Gastrocnemius medialis (tissue), 4 donors: ENCODE measurements around the gene ACACA. TPM values are rescaled to one million over a fixed set of nuclear protein-coding genes. Genes with fewer than 3 reads are reported as not detected.
A peak's percentile ranks its signal among the peaks of the same experiment; 100 is the strongest.

Experiments used
- ATAC-seq, 2 donors: fragments of 150-250 bp; one replicate each; pipeline ENCODE4 v1.9.1; 2016
- DNase-seq, 2 donors: peaks; one replicate each; pipeline ENCODE4 v3.0.0-alpha.2; 2019
- H3K27ac ChIP-seq, 4 donors: fragments of 200-600 bp; sonication (generic); 1 replicate in 1 of 4; 2 replicates in 3 of 4; pipeline ENCODE4 v1.5.1; 2016 to 2018; ENCODE audit warnings: mild to moderate bottlenecking in 2 of 4, moderate library complexity in 1 of 4
- H3K27me3 ChIP-seq, 3 donors: fragments of 200-600 bp; sonication (generic) in 2 of 3; 1 replicate in 1 of 3; 2 replicates in 2 of 3; pipeline versions ENCODE4 v1.5.1 to v1.6.0; 2016 to 2019; ENCODE audit warnings: mild to moderate bottlenecking in 1 of 3, moderate library complexity in 1 of 3
- H3K36me3 ChIP-seq, 2 donors: fragments of 200-600 bp; sonication (generic) in 1 of 2; one replicate each; pipeline ENCODE4 v1.5.1; 2017 to 2018
- H3K4me1 ChIP-seq, 2 donors: fragments of 200-600 bp; sonication (generic) in 1 of 2; one replicate each; pipeline ENCODE4 v1.5.1; 2016 to 2017; ENCODE audit warnings: mild to moderate bottlenecking in 2 of 2
- H3K4me3 ChIP-seq, 4 donors: fragments of 200-600 bp; sonication (generic) in 3 of 4; 1 replicate in 1 of 4; 2 replicates in 3 of 4; pipeline ENCODE4 v1.5.1; 2016 to 2019; ENCODE audit warnings: mild to moderate bottlenecking in 2 of 4
- H3K9me3 ChIP-seq, 3 donors: fragments of 200-600 bp; sonication (generic) in 2 of 3; 1 replicate in 1 of 3; 2 replicates in 2 of 3; pipeline ENCODE4 v1.5.1; 2016 to 2019
- CTCF ChIP-seq, 5 experiments: fragments of 450-650 bp in 3 of 5; fragments of 200-600 bp in 2 of 5; sonication (generic) in 2 of 5; IDR thresholded peaks in 4 of 5; conservative IDR thresholded peaks in 1 of 5; 1 replicate in 4 of 5; 2 replicates in 1 of 5; pipeline ENCODE4 v1.5.1; 2016 to 2019; ENCODE audit warnings: antibody characterized with exemption in 5 of 5, mild to moderate bottlenecking in 3 of 5, moderate library complexity in 3 of 5
- POLR2A ChIP-seq, 2 donors: fragments of 450-650 bp; IDR thresholded peaks; one replicate each; pipeline ENCODE4 v1.6.1; 2017; ENCODE audit warnings: antibody characterized with exemption in 2 of 2, mild to moderate bottlenecking in 2 of 2, moderate library complexity in 2 of 2
- in situ Hi-C, 4 donors: fragments of 200-750 bp; cut with MboI; loops; one replicate each; pipeline versions ENCODE4 v1.15.0 to v1.8.0; 2017; ENCODE audit warnings: low sequenced_read_pairs in 4 of 4
- intact Hi-C: fragments of 100-400 bp; cut with DNase I; formaldehyde crosslinking; loops from one replicate; pipeline ENCODE4 v1.15.1; 2023; ENCODE audit warnings: low total_unique reads
- total RNA-seq, 4 donors: library from RNA; depleted of rRNA; stranded (reverse); fragments of >200 nt; gene quantifications; one replicate each; pipeline versions ENCODE4 v1.1.0 to v1.2.3, GENCODE V29; 2016

Gene ACACA
- total RNA-seq, 4 donors from 2014 or later: 13.4 to 28.9 (median 18.9) TPM

GRCh38 chr17:37299257-37299980, 107.2 kb downstream of the ACACA start:
- ATAC-seq (peak; percentile 24 to 33), DNase-seq (no peak)
- peaks cover 28 to 39% of the 10 kb centered on the region in 2 donors for H3K4me1 ChIP-seq
- no peaks in the 10 kb centered on the region for H3K36me3 ChIP-seq
- H3K4me3 ChIP-seq: peak overlapping the region; percentile 40 to 51 (median 44)
- peak overlapping the region; percentile 79 to 89 (median 88) for H3K27ac ChIP-seq
- H3K9me3 ChIP-seq: no peaks in the 10 kb centered on the region
- in situ Hi-C loops: no loop called here
- intact Hi-C loops: loop anchor here (5.0 kb wide), 1 partner anchor 73 kb away; no protein-coding TSS in a partner anchor
- TF ChIP-seq POLR2A (IDR thresholded peaks at IDR 0.05): no peak
- TF ChIP-seq CTCF (IDR thresholded peaks at IDR 0.05 in 4 of 5, conservative IDR thresholded peaks at IDR 0.05 in 1 of 5): no peak
- H3K27me3 ChIP-seq: no peaks in the 10 kb centered on the region

DNA sequence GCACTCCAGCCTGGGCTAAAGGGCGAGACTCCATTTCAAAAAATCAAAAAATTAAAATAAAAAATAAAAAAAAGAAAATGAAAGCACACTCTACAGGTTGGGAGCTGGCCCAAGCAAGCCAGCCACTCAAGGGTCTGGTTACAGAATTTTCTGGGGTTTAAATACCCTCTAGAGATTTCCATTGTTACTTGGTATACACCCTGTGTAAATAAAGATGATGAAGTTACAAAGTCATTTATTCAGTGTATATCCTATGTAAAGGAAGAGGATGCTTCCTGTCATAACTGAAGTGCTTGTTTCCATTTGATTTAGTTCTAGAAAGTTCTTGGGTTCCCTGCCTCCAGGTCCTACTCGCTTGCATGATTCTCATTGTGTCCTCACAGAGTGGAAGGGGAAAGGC, 110.7 kb downstream of the ACACA start:
- in situ Hi-C loops: no loop called here
- ATAC-seq (no peak), DNase-seq (no peak)
- H3K36me3 ChIP-seq: no peaks in the 10 kb centered on the region
- no peaks in the 10 kb centered on the region for H3K27me3 ChIP-seq
- peaks cover 21 to 42% of the 10 kb centered on the region in 2 donors for H3K4me1 ChIP-seq
- H3K9me3 ChIP-seq: no peaks in the 10 kb centered on the region
- TF ChIP-seq POLR2A (IDR thresholded peaks at IDR 0.05): no peak
- no peak for TF ChIP-seq CTCF (IDR thresholded peaks at IDR 0.05 in 4 of 5, conservative IDR thresholded peaks at IDR 0.05 in 1 of 5)
- H3K4me3 ChIP-seq: no peak overlapping the region
- no peak overlapping the region for H3K27ac ChIP-seq
- intact Hi-C loops: loop anchor here (5.0 kb wide), 1 partner anchor 76 kb away; no protein-coding TSS in a partner anchor

GRCh38 chr17:37294888-37295287, 111.7 kb downstream of the ACACA start:
- H3K4me1 ChIP-seq: peaks cover 15 to 40% of the 10 kb centered on the region in 2 donors
- TF ChIP-seq CTCF (IDR thresholded peaks at IDR 0.05 in 4 of 5, conservative IDR thresholded peaks at IDR 0.05 in 1 of 5) (no peak), POLR2A (IDR thresholded peaks at IDR 0.05) (no peak)
- H3K36me3 ChIP-seq: no peaks in the 10 kb centered on the region
- DNase-seq (no peak), ATAC-seq (no peak)
- intact Hi-C loops: loop anchor here (5.0 kb wide), 1 partner anchor 77 kb away; no protein-coding TSS in a partner anchor
- in situ Hi-C loops: no loop called here
- no peaks in the 10 kb centered on the region for H3K9me3 ChIP-seq
- no peaks in the 10 kb centered on the region for H3K27me3 ChIP-seq
- H3K4me3 ChIP-seq: no peak overlapping the region
- no peak overlapping the region for H3K27ac ChIP-seq

- Histone ChIP-seq H3K27ac (no peak overlapping the region), H3K27me3 (no peaks in the 10 kb centered on the region), H3K36me3 (no peaks in the 10 kb centered on the region), H3K4me1 (peaks cover 5 to 29% of the 10 kb centered on the region in 2 donors), H3K9me3 (no peaks in the 10 kb centered on the region), H3K4me3 (no peak overlapping the region)
- no peak for DNase-seq
- TF ChIP-seq POLR2A (IDR thresholded peaks at IDR 0.05) (no peak), CTCF (IDR thresholded peaks at IDR 0.05 in 4 of 5, conservative IDR thresholded peaks at IDR 0.05 in 1 of 5) (no peak)
- in situ Hi-C loops (no loop called here), intact Hi-C loops (no loop called here)
- no peak for ATAC-seq
These were observed 112.9 kb downstream of the ACACA start for GRCh38 chr17:37293770-37294169.
